ELF-1 (cell line): ENCODE data around the gene MTG1.
"Not testable (repeated sequence)": the region's sequence is repeated elsewhere in the genome, so short reads cannot be mapped to it uniquely, and the experiment has no call there.

Experiments
- DNase-seq: peaks from one replicate; pipeline ENCODE4 v3.0.0-alpha.2; 2016; ENCODE audit warnings: low read depth, low spot score

The MTG1 gene

GRCh38 chr10:133359554-133359971, 34.4 kb upstream of the MTG1 start:
- no peak for DNase-seq

- DNase-seq, result no peak
Measured at GRCh38 chr10:133359972-133360610, 33.9 kb upstream of the MTG1 start.

DNA sequence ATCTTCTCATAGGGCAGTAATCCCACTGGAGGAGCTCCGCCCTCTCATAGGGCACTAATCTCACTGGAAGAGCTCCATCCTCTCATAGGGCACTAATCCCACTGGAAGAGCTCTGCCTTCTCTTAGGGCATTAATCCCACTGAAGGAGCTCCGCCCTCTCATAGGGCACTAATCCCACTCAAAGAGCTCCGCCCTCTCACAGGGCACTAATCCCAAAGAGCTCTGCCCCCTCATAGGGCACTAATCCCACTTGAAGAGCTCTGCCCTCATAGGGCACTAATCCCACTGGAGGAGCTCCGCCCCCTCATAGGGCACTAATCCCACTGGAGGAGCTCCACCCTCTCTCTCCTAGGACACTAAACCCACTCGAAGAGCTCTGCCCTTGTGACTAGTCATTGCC, 32.7 kb upstream of the MTG1 start:
- no peak for DNase-seq

- no peak for DNase-seq
Measured at GRCh38 chr10:133361773-133362441, 32.0 kb upstream of the MTG1 start.

- DNase-seq, result no peak
Measured at GRCh38 chr10:133362846-133363245, 31.1 kb upstream of the MTG1 start.

DNA sequence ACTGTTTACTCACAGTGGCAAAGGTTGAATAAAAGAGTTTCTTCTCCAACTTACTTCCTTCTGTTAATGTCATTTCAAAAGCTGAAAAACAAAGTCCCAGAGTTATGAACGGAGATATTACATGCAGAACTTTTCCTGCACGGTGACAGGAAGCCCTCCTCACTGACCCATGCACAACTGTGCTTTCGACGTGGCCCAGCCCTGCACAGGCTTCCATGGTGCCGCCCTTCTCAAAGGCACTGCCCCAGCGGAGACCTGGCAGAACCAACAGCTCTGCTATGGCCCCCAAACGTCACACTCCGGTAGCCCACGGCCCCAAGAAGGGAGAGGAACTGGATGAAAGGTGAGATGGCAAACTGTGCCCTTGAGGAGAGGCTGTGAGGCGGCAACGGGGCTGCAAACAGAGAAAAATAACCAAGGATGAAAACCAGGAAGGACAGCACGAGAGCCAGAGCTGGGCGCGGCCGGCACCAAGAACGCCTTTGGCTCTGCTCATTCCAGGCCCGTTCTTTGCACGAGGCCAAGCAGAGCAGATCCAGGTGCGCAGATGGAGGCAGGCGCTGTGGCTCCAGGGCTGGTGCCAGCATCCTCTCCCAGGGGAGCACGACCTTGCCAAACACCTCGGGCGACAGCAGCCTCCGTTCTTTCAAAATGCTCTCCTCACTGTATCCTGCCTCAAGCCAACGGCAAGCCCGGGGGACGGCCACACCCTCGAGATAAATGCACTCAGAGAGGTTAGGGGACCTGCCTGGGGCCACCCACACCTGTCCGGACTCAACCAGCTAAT, 29.1 kb upstream of the MTG1 start:
- DNase-seq, result no peak

DNA sequence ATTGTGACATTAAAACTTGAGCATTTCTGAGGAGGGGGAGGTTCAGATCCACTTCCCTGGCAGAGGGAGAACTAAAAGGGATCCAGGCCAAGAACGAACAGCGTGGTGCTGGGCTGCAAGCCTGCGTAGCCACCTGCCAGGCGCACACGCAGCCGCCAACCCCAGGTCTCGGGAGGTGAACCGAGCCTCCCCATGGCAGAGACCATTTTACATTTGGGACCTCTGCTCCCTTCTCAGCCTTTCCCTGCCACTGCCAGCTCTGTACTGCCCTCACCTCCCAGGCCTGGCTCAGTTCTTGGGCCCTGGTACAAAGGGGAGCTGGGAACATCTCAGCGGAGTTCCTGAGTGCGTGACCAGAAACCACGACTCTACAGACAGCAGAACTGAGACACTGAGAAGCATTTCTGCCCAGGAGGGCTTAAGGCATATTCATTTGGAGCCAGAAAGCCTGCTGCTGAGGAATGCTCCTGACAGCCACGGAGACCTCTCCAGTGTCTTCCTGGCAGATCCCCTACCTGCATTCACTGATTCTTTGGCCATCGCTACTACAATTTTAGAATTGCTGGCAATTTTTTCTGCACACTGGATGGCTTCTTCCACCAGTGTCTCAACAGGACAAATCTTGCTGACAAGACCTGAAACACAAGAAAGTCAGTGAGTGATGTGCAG, 28.4 kb upstream of the MTG1 start:
- no peak for DNase-seq

- DNase-seq, result no peak
Measured at GRCh38 chr10:133366130-133366478, 27.9 kb upstream of the MTG1 start.

DNA sequence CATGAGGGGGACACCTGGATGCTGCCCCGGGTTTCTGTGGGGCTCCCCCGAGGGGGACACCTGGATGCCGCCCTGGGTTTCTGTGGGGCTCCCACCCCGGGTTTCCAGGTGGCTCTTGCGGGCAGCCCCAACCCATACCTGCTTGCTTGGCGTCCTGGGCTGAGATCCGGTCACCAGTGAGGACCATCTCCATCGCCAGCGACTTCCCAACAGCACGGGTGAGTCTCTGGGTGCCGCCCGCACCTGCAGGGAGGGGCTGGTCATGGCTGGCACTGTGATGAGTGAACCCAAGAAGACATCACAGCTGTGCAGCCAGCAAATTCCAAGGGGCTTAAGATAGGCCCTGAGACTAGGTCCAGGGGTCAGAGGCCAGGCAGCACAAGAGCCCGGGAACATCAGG, 27.2 kb upstream of the MTG1 start:
- DNase-seq, result no peak

DNA sequence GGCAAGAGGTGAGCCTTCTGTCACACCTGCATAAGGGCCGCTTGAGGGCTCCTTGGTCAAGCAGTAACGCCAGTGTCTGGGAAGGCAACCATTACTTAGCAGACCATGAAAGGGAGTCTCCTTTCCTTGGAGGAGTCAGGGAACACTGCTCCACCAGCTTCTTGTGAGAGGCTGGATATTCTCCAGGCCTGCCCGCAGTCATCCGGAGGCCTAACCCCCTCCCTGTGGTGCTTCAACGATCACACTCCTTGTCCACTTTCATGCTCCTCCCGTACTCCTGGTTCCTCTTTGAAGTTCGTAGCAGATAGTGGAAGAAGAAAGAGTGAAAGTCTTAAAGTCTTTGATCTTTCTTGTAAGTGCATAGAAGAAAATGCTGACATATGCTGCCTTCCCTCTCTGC, 26.5 kb upstream of the MTG1 start:
- DNase-seq, result not testable (repeated sequence)

GRCh38 chr10:133368153-133368552, 25.8 kb upstream of the MTG1 start:
- DNase-seq, result no peak

DNA sequence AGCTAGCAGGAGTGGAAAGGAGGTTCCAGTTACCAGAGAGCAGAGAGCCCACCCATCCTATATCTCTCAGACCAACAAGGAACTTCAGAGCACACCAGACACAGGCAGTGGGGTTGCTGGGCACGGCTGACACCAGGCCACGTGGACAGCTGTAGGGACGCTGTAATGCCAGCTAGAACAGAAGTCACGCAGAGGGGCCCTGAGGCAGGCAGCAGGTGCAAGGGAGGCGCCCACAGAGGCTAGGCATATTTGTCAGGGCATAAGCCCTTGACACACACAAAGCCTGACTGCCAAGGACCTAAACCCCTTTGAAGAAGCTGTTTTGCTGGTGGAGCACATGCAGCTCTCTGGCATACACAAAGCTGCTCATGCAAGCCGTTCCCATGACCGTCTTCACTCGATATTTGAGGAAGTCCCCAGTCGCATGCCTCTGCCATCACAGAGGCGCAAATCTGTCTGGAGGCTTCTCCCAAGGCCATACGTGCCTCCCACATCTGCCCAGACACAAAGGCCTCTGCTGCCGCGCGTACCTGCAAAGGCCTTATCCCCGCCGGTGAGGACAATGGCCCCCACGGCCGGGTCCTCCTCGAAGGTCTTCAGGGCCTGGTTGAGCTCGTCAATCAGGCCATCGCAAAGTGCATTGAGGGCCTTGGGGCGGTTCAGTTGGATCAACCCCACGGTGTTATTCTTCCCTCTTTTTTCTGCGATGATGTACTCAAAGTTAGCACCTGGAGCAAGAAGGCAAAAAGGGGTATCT, 23.7 kb upstream of the MTG1 start:
- DNase-seq, result no peak

- DNase-seq, result no peak
Measured at GRCh38 chr10:133372507-133372906, 21.4 kb upstream of the MTG1 start.

DNA sequence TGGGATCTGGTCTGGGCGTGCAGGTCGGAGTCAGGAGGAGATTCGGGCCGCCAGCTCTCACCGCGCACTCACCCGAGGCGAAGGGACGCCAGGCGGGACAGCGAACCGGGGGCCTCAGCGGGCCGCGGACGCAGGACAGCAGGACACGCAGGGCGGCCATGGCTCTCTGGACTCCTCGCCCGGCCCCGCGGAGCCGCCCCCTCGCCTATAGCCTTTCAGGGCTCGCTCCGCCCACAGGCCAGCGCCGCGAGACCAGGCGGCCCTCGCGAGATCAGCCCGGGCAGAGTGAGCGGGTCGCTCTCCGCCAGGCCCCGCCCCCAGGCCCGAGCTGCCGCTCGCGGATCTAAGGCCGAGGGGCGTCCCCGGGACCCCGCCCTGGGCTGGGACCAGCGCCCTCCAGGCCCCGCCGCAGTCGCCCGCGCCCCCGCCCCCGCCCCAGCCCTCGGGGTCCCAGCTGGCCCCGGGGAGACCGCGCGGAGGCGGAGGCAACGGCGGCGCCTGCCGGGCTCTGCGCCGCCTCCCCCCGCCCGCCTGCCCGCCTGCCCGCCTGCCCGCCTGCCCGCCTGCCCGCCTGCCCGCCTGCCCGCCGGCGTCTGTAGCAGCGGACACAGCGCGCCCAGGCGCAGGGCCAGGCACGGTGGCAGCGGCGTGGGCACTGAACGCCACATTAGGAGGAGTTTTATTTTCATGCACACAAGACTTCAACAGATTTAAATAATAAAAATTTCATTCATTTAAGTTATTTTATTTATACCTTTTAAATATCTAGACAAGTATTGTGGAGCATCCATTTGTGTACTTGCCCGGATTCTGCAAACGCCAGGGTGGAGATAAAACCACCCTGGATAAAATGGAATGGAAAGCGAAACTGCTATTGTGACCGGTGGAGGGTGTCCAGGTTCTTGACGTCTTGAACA, 20.5 kb upstream of the MTG1 start, which contains the start of gene ECHS1:
Gene ECHS1, minus strand, starts transcription at position 181 of the 917 bp plus-strand sequence. Its CDS starts 21 bp downstream, at position 160.
- peak; percentile 91 for DNase-seq

GRCh38 chr10:133375357-133376115, 18.4 kb upstream of the MTG1 start:
- DNase-seq, result no peak

DNA sequence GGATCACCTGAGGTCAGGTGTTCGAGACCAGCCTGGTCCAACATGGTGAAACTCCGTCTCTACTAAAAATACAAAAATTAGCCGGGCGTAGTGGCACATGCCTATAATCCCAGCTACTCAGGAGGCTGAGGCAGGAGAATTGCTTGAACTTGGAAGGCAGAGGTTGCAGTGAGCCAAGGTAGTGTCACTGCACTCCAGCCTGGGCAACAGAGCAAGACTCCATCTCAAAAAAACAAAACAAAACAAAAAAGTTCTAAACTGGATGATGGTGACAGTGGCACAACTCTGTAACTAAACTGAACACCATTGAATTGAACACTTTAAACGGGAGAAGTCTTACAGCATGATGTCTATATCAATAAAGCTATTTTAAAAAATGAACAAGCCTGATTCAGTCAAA, 17.8 kb upstream of the MTG1 start:
- not testable (repeated sequence) for DNase-seq

DNA sequence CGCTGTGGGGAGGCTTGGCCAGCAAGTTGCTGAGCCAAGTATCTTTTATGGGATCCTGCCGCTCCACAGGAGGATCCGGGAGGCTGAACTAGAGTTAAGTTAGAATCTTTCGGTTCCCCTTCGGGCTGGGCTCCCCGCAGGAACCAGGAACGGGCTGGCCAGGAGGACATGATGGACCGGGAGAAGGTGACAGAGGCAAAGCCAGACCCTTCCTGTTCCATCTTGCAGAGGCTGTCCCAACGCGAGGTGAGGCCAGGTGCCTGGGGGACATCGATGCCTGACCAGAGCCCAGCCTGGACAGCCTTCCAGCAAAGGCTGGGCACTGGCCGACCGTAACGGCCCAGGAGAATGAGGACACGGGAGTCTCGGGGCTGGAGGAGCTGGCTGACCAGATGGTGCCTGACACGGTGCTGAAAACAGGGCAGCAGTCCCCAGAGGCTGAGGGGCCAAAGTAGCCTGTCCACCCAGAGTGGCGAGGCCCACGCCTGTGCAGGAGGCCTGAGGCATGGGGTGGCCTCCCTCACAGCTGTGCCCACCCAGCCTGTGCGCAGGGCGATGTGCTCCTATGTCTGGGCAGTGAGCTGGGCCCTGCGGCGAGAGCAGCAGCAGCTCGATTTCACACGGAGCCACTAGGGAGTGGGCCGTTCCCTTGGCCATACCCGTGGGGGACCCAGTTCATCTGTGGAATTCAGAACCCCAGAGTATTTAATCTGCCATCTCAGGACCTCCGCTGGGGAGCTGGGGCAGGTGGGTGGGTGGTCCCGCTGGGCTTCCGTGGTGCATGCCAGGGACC, 16.7 kb upstream of the MTG1 start:
- no peak for DNase-seq

DNA sequence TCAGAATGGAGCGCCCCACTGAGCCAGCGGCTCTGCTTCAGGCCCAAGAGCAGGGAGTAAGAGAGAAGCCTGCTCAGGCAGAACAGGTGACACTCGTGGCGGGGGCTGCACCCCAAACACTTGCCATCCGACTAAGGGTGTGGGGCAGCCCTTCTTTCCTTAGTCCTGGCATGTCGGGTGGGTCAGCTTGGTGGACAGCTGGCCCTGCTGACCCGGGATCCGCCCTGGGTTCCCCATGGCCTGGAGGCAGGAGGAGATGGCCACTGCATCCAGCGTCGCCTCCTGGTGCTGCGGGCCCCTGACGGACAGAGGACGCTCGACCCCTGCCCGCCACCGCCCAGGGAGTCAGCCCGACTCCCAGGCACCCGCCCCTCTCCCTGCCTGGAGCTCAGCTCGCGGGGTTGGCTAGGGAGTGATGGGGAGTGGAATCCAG, 16.1 kb upstream of the MTG1 start:
- no peak for DNase-seq
